ENCODE measurements around the gene BRD2.
A peak's percentile ranks its signal among the peaks of the same experiment; 100 is the strongest.

Gene BRD2

DNA sequence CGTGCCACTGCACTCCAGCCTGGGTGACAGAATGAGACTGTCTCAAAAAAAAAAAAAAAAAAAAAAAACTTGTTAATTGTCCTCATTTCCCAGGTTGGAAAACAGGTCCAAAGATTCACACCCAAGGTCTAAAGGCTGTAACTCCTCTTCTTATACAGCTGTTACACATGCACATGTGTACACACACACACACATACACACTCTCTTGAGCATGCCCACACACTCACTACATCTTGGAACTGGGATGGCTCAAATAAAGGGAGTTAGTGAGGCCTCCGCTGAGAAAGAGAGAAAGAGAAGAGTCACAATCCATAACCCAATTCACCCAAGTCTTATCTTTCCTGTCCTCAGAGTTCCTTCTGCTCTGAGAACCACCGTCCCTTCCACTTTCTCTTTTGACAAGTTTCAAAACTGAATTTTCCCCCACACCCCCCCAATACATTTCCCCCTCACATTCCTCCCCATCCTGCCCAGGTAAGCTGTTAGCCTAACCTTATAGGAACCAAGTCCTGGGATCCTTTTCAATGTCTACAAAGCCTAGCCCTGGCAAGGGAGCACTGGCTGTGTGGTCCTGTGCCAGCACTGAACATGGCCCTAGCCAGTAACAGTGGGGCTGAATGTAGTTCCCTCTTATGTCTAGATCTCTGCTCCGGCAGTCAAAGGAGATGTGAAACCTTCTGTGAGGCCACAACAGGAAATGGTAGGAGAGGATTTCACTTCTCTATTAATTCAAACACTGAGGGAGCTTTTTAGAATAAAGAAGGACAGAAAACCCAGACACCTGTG is 24.3 kb upstream of the BRD2 start:
- TF ChIP-seq, protein P1, sequence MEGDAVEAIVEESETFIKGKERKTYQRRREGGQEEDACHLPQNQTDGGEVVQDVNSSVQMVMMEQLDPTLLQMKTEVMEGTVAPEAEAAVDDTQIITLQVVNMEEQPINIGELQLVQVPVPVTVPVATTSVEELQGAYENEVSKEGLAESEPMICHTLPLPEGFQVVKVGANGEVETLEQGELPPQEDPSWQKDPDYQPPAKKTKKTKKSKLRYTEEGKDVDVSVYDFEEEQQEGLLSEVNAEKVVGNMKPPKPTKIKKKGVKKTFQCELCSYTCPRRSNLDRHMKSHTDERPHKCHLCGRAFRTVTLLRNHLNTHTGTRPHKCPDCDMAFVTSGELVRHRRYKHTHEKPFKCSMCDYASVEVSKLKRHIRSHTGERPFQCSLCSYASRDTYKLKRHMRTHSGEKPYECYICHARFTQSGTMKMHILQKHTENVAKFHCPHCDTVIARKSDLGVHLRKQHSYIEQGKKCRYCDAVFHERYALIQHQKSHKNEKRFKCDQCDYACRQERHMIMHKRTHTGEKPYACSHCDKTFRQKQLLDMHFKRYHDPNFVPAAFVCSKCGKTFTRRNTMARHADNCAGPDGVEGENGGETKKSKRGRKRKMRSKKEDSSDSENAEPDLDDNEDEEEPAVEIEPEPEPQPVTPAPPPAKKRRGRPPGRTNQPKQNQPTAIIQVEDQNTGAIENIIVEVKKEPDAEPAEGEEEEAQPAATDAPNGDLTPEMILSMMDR (IDR thresholded peaks at IDR 0.05; ENCODE audit: low read length, missing control alignments) = no peak
- H3K4me3 ChIP-seq (replicated peaks; ENCODE audit: low read depth, low read length) = no peak overlapping the region
- no peak for DNase-seq (ENCODE audit: low read depth)

- no peak for DNase-seq (ENCODE audit: low read depth)
- TF ChIP-seq, protein P1 (IDR thresholded peaks at IDR 0.05; ENCODE audit: low read length, missing control alignments) = no peak
- no peak overlapping the region for H3K4me3 ChIP-seq (replicated peaks; ENCODE audit: low read depth, low read length)
Measured at GRCh38 chr6:32945108-32945760, 23.2 kb upstream of the BRD2 start.

DNA sequence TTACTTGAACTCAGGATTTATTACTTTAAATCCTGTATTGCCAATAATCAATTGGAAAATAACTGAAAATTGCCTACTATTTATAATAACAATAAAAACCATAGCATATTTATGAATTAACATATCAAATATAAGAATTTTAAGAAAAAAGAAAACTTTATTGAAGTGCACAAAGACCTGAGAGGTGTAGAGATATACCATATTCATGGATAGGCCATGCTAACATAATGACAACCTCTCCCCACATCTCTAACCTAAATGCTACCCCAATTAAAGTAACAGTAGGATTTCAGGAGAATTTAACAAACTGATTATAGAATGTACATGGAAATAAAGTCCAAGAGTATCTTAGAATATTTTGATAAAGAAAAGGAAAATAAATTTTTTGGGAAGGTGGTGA is 22.4 kb upstream of the BRD2 start:
- DNase-seq (ENCODE audit: low read depth) = no peak
- TF ChIP-seq, protein P1 (IDR thresholded peaks at IDR 0.05; ENCODE audit: low read length, missing control alignments) = no peak
- no peak overlapping the region for H3K4me3 ChIP-seq (replicated peaks; ENCODE audit: low read depth, low read length)

- TF ChIP-seq, protein P1 (IDR thresholded peaks at IDR 0.05; ENCODE audit: low read length, missing control alignments) = no peak
- no peak overlapping the region for H3K4me3 ChIP-seq (replicated peaks; ENCODE audit: low read depth, low read length)
- no peak for DNase-seq (ENCODE audit: low read depth)
Measured at GRCh38 chr6:32946893-32947292, 21.5 kb upstream of the BRD2 start.

DNA sequence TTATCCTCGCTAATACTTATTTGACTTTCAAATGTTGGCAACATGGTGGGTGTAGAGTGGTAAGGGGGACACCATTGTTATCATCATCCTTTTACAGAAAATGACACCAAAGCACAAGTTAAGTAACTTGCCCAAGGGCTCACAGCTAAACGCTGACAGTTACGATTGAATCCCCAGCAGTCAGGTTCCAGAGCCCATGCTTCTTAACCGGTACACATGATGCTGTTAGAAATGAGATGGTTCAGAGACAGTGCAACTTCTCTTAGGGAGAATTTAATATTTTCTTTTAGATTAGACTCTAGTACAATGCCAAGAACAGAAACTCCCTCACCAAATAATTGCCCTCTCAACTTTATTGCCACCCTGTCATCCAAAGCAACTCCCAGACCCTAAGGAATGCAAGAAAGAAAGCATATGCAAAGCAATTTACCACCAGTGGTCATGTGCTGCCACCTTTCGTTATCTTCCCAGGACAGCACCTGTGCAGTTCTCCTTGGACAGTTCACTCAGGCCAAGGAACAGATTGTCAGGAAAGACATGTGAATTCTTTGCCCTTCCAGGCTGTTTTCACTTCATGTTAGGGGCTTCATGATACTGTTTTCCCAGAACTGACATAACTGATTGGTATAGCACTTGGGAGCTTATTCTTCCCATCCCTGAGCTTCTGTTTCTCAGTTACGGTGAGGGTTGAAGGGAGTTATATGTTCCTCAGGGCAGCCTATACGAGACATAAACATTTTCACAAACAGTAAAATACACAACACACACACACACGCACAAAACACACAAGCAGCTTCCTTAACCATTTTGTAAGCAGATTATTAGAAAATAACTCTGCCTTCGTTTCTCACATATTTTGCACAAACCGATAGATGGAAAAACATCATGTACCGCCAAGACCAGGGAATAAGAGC is 20.6 kb upstream of the BRD2 start:
- no peak overlapping the region for H3K4me3 ChIP-seq (replicated peaks; ENCODE audit: low read depth, low read length)
- TF ChIP-seq, protein P1 (IDR thresholded peaks at IDR 0.05; ENCODE audit: low read length, missing control alignments) = peak; percentile 33
- peak; percentile 53 for DNase-seq (ENCODE audit: low read depth)

DNA sequence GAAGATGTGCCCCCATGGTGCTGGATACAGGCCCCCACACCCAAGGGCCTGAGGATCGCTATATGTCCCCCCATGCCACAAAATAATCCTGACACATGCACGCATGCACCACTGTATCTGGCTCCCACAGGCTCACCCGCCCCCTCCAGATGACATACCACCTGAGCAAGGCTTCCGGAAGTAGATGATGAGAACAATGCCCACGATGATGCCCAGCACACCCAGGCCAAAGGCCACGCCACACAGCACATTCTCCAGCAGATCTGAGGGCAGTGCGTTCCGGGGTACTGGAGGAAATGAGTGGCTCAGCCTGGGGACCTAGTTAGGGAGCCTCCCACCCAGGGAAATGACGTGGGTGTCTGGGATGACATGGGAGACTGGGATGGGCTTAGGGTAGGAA is 19.3 kb upstream of the BRD2 start:
- TF ChIP-seq, protein P1 (IDR thresholded peaks at IDR 0.05; ENCODE audit: low read length, missing control alignments) = no peak
- no peak for DNase-seq (ENCODE audit: low read depth)
- H3K4me3 ChIP-seq (replicated peaks; ENCODE audit: low read depth, low read length) = no peak overlapping the region

Data from fibroblast of pulmonary artery (primary cell).